ENCODE results near the gene PCOLCE2. TPM values are rescaled to one million over a fixed set of nuclear protein-coding genes. Genes with fewer than 3 reads are reported as not detected.

PCOLCE2 gene
- total RNA-seq, 1 experiment from 2014 or later: 0.34 TPM

DNA sequence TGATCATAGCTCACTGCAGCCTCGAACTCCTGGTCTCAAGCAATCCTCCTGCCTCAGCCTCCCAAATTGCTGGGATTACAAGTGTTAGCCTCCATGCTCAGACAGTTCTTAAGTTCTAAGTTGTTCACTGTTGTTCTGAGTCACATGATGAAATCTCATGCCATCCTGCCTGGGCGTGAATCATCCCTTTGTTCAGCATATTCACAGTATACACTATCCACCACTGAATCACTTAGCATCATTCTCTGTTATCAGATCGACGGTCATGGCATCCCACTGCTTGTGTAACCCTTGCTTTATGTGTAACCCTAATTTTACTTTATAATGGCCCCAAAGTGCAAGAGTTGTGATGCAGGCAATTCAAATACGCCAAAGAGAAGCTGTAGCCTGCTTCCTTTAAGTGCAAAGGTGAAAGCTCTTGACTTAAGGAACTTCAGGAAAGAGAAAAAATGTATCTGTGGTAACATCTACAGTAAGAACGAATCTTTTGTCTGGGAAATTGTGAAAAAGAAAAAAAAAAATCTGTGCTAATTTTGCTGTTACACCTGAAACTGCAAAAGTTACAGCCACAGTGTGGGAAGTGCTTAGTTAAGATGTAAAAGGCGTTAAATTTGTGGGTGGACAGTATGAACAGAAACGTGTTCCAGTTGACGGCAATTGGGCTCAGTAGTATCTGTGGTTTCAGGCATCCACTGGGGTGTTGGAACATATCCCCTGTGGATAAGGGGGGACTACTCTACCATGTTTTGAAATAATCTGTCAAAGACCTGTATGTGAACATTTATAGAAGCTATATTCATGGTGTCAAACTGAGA, 80.6 kb downstream of the PCOLCE2 start:
- no peaks in the 10 kb centered on the region for H3K27me3 Mint-ChIP-seq (ENCODE audit: insufficient read depth, unreplicated experiment)
- no peak overlapping the region for H3K27ac Mint-ChIP-seq (ENCODE audit: unreplicated experiment)
- POLR2A ChIA-PET: no interaction called here
- no TSS peak for BruUV-seq (replicated peaks)
- peaks cover under 1% of the 10 kb centered on the region for H3K4me1 Mint-ChIP-seq (ENCODE audit: low read depth, unreplicated experiment)
- Histone ChIP-seq H3K9me3 (no peaks in the 10 kb centered on the region), H3K4me3 (ENCODE audit: low read depth, low read length) (no peak overlapping the region), H3K27me3 (replicated peaks; ENCODE audit: control insufficient read depth, insufficient read depth, low read length) (no peaks in the 10 kb centered on the region), H3K4me1 (no peaks in the 10 kb centered on the region), H3K36me3 (ENCODE audit: control insufficient read depth, insufficient read depth, low read length) (no peaks in the 10 kb centered on the region)
- no peaks in the 10 kb centered on the region for H3K9me3 Mint-ChIP-seq (ENCODE audit: unreplicated experiment)
- intact Hi-C loops (cut with micrococcal nuclease; ENCODE audit: unreplicated experiment): no loop called here
- CTCF ChIA-PET: no interaction called here
- no peak for DNase-seq
- no peaks in the 10 kb centered on the region for H3K36me3 Mint-ChIP-seq (ENCODE audit: insufficient read depth, unreplicated experiment)
- no peak overlapping the region for H3K4me3 Mint-ChIP-seq (ENCODE audit: unreplicated experiment)
- TF ChIP-seq, protein P1, sequence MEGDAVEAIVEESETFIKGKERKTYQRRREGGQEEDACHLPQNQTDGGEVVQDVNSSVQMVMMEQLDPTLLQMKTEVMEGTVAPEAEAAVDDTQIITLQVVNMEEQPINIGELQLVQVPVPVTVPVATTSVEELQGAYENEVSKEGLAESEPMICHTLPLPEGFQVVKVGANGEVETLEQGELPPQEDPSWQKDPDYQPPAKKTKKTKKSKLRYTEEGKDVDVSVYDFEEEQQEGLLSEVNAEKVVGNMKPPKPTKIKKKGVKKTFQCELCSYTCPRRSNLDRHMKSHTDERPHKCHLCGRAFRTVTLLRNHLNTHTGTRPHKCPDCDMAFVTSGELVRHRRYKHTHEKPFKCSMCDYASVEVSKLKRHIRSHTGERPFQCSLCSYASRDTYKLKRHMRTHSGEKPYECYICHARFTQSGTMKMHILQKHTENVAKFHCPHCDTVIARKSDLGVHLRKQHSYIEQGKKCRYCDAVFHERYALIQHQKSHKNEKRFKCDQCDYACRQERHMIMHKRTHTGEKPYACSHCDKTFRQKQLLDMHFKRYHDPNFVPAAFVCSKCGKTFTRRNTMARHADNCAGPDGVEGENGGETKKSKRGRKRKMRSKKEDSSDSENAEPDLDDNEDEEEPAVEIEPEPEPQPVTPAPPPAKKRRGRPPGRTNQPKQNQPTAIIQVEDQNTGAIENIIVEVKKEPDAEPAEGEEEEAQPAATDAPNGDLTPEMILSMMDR (IDR thresholded peaks at IDR 0.05; ENCODE audit: insufficient read depth in 1 of 2, low read depth in 1 of 2, low read length in 1 of 2, severe bottlenecking in 1 of 2, unreplicated experiment in 1 of 2): no peak

- no peak overlapping the region for H3K4me3 Mint-ChIP-seq (ENCODE audit: unreplicated experiment)
- no peak overlapping the region for H3K27ac Mint-ChIP-seq (ENCODE audit: unreplicated experiment)
- H3K4me3 ChIP-seq (ENCODE audit: low read depth, low read length): no peak overlapping the region
- no peaks in the 10 kb centered on the region for H3K36me3 ChIP-seq (ENCODE audit: control insufficient read depth, insufficient read depth, low read length)
- no peak for DNase-seq
- ChIA-PET POLR2A (no interaction called here), CTCF (no interaction called here)
- no TSS peak for BruUV-seq (replicated peaks)
- no peaks in the 10 kb centered on the region for H3K27me3 ChIP-seq (replicated peaks; ENCODE audit: control insufficient read depth, insufficient read depth, low read length)
- H3K4me1 ChIP-seq: peaks cover 8% of the 10 kb centered on the region
- TF ChIP-seq, protein P1 (IDR thresholded peaks at IDR 0.05; ENCODE audit: insufficient read depth in 1 of 2, low read depth in 1 of 2, low read length in 1 of 2, severe bottlenecking in 1 of 2, unreplicated experiment in 1 of 2): no peak
- H3K27me3 Mint-ChIP-seq (ENCODE audit: insufficient read depth, unreplicated experiment): no peaks in the 10 kb centered on the region
- H3K36me3 Mint-ChIP-seq (ENCODE audit: insufficient read depth, unreplicated experiment): no peaks in the 10 kb centered on the region
- H3K9me3 Mint-ChIP-seq (ENCODE audit: unreplicated experiment): no peaks in the 10 kb centered on the region
- intact Hi-C loops (cut with micrococcal nuclease; ENCODE audit: unreplicated experiment): no loop called here
- no peaks in the 10 kb centered on the region for H3K9me3 ChIP-seq
- H3K4me1 Mint-ChIP-seq (ENCODE audit: low read depth, unreplicated experiment): peaks cover 7% of the 10 kb centered on the region
Measured at GRCh38 chr3:142802891-142803290, 86.0 kb downstream of the PCOLCE2 start.

- no TSS peak for BruUV-seq (replicated peaks)
- no peak overlapping the region for H3K27ac Mint-ChIP-seq (ENCODE audit: unreplicated experiment)
Measured at GRCh38 chr3:142801746-142802145, 87.1 kb downstream of the PCOLCE2 start.

More at GRCh38 chr3:142801746-142802145, 87.1 kb downstream of the PCOLCE2 start:
- H3K36me3 ChIP-seq (ENCODE audit: control insufficient read depth, insufficient read depth, low read length): no peaks in the 10 kb centered on the region
- Mint-ChIP-seq H3K27me3 (ENCODE audit: insufficient read depth, unreplicated experiment) (no peaks in the 10 kb centered on the region), H3K4me1 (ENCODE audit: low read depth, unreplicated experiment) (peaks cover 7% of the 10 kb centered on the region), H3K4me3 (ENCODE audit: unreplicated experiment) (no peak overlapping the region), H3K36me3 (ENCODE audit: insufficient read depth, unreplicated experiment) (no peaks in the 10 kb centered on the region), H3K9me3 (ENCODE audit: unreplicated experiment) (no peaks in the 10 kb centered on the region)
- H3K4me1 ChIP-seq: peaks cover 8% of the 10 kb centered on the region
- no peaks in the 10 kb centered on the region for H3K27me3 ChIP-seq (replicated peaks; ENCODE audit: control insufficient read depth, insufficient read depth, low read length)
- TF ChIP-seq, protein P1 (IDR thresholded peaks at IDR 0.05; ENCODE audit: insufficient read depth in 1 of 2, low read depth in 1 of 2, low read length in 1 of 2, severe bottlenecking in 1 of 2, unreplicated experiment in 1 of 2): no peak
- H3K4me3 ChIP-seq (ENCODE audit: low read depth, low read length): no peak overlapping the region
- intact Hi-C loops (cut with micrococcal nuclease; ENCODE audit: unreplicated experiment): no loop called here
- ChIA-PET POLR2A (no interaction called here), CTCF (no interaction called here)
- no peaks in the 10 kb centered on the region for H3K9me3 ChIP-seq
- DNase-seq: no peak

Measured in Caco-2 (cell line).